Measurements from ENCODE around the gene HAO1.

The HAO1 gene

DNA sequence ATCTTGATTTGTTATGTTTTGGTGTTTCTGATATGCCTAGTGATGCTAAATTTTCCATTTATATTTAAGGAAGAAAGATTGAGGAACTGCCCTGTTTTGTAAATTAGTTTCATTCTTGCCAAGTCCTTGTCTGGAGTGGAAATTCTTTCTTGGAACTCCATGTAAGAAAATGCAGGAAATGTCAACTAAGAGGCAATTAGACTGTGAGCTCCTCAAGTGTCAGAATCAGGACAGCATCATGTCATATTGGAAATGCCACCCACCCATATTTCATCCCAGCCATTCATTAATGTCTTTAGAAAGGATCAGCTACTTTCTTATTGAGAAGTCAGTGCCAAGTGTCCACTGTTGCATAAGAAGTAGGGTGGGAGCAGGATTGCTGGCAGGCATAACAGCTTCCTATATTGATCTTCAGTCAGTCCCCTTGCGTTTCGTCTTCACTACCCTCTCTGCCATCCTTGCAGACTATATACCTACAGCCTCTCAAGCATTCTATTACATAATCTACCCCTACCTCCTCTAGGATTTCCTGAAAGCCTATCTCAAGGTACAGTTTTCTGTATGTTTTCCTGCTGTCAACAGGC lies 42.4 kb downstream of the HAO1 start:
- TF ChIP-seq GATA3 (IDR thresholded peaks at IDR 0.05; ENCODE audit: low read depth, low read length) (no peak), GATA2 (IDR thresholded peaks at IDR 0.05; ENCODE audit: low read depth, low read length) (no peak)

DNA sequence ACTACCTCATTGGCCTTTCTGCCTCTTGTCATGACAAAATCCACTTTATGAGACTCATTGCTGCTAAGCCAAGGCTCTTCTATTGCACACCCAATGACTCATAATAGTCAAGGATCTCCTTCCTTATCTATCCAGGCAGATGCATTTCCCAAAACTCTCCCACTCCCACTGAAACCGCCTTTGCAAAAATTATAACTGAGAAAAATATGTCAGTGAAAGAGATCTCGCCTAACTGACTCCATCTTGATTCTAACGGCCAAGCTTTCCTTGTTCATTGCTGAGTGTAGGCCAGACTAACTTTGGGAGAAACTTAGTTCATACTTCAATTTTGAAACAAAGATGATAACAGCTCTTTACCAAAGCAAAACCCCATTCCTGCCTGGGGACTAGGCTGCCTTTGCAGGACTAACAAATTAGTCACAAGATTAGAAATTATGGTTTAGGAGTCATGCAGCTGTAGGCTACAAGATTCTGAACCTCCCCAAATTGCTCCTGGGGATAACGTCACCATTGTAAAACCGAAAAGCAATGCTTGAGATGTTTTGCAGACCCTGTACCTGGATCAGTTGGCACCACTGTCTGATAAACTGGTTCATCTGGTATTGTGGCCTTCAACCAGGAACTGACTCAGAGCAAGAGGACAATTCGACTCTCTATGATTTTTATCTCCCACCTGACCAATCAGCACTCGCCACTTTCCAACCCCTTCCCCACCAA lies 47.1 kb downstream of the HAO1 start:
- TF ChIP-seq GATA2 (IDR thresholded peaks at IDR 0.05; ENCODE audit: low read depth, low read length) (no peak), GATA3 (IDR thresholded peaks at IDR 0.05; ENCODE audit: low read depth, low read length) (no peak)

DNA sequence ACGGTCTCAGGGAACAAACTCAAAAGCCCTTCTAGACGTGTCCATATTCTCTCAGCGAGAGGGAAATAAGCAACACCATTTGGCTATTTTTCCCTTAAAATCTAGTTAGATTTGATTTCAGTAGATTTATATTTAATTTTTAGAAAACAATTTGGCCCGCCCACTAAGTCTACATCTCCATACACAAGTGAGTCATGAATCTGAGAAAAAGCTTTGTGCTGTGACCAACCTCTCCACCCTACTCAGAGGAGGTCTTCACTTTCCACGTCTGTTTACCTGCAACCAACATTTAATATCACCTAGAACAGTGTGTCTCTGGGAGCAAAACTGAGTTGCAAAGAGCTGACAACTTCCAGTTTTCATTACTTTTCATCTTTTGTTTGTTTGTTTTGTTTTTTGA lies 48.6 kb downstream of the HAO1 start:
- no peak for TF ChIP-seq GATA3 (IDR thresholded peaks at IDR 0.05; ENCODE audit: low read depth, low read length)
- TF ChIP-seq GATA2 (IDR thresholded peaks at IDR 0.05; ENCODE audit: low read depth, low read length): no peak

DNA sequence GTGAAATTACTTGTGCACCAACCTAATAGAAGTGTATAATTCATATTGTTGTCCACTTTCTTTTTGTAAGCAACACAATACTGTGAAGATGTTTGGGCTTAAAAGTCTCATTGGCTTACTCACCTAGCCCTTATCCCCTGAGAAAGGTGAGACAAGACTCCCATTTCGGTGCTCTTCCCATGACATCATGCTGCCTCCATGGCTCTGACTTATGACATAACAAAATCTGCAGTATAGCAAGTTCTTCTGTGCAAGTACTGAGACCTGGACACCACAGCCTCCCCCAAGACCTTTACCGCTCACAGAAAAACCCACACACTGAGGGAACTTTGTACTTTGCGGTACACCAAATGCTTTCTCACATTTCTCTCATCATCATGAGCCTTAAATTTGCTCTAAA lies 50.5 kb downstream of the HAO1 start:
- TF ChIP-seq GATA3 (IDR thresholded peaks at IDR 0.05; ENCODE audit: low read depth, low read length): no peak

DNA sequence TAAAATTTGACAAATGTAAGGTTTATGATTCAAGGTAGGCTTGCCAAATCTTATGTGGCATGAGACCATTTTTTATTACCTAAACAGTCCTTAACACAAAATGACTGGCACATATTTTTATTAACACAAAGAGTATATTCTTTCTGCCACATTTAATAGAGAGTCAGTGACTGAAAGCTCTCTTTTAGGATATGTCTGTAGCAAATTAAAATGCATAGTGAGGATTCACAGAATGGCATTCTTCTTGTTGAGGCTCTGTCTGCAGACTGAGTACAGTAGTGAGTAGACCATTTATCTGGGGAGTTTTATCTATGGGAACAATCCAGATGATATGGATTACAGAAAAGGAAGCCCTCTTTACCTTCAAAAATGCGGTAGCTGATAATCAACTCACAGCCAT lies 56.5 kb downstream of the HAO1 start:
- TF ChIP-seq GATA2 (IDR thresholded peaks at IDR 0.05; ENCODE audit: low read depth, low read length): no peak
- TF ChIP-seq GATA3 (IDR thresholded peaks at IDR 0.05; ENCODE audit: low read depth, low read length): no peak

DNA sequence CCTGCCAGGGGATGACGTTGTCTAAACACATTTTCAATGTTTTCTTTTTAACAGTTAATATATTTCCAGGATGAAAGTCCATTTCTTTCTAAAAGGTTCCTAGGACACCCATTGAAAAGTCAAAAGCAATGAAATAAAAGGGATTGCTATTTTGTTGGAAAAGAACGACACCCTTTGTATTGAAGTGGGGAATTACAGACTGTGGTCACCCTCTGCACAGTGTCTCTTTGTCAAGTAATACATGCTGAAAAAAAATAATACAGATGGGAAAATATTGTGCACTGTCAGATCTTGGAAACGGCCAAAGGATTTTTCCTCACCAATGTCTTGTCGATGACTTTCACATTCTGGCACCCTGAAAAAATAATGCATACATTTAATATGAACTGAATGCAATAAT lies 56.9 kb downstream of the HAO1 start:
- TF ChIP-seq GATA3 (IDR thresholded peaks at IDR 0.05; ENCODE audit: low read depth, low read length) (no peak), GATA2 (IDR thresholded peaks at IDR 0.05; ENCODE audit: low read depth, low read length) (no peak)

DNA sequence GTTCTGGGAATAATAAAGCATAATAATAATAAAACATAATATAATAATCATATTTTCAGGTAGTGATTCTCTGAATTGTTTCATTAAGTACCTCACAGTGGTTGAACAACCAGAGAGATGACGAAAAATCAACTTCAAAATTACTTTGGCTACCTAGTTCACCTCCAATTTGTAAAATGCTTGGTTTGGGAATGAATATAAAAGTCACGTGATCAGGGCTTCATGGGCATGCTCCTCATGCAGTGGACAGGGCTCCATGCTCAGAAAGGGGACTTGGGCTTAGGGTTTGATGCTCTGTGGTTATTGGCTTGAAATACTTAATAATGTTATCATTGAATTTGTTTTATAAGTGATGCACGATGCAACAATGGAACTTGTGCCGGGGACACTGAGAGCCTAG lies 58.2 kb downstream of the HAO1 start:
- TF ChIP-seq GATA3 (IDR thresholded peaks at IDR 0.05; ENCODE audit: low read depth, low read length): no peak
- no peak for TF ChIP-seq GATA2 (IDR thresholded peaks at IDR 0.05; ENCODE audit: low read depth, low read length)

DNA sequence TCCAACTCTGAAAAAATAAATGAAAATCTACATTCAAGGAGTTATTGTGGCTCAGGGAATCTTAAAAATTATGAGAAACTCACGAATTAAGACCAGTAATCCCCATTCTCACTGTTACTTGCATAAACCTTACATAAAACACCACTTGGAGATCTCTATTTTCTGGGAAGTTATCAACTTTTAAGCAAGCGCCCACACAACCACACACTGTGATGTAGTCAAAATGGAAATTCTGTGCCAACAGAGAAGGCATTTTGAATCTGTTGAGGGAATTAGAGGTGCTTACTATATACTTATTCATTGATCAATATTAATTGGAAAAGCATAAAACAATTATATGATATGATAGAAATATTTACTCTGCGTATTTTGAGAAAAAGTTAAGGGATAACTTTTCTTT lies 58.7 kb downstream of the HAO1 start:
- TF ChIP-seq GATA3 (IDR thresholded peaks at IDR 0.05; ENCODE audit: low read depth, low read length): no peak

DNA sequence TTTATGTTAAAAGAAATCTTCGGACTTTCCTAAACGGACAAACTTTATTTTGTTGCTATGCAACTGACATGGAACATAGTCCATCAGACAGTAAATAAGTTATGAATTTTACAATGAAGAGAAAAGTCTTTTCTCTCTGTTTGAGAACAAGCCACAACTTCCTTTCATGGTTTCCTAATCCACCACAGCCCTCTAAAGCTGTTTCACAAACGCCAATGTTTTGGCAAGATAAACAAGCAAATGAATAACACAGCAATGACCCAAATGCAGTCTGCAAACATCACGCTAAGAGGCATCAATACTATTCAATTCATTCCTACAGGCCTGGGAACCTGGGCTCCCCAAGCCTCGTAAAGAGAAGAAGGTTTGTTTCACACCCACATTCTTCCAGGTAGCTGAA lies 60.4 kb downstream of the HAO1 start:
- TF ChIP-seq GATA2 (IDR thresholded peaks at IDR 0.05; ENCODE audit: low read depth, low read length): no peak
- TF ChIP-seq GATA3 (IDR thresholded peaks at IDR 0.05; ENCODE audit: low read depth, low read length): no peak

DNA sequence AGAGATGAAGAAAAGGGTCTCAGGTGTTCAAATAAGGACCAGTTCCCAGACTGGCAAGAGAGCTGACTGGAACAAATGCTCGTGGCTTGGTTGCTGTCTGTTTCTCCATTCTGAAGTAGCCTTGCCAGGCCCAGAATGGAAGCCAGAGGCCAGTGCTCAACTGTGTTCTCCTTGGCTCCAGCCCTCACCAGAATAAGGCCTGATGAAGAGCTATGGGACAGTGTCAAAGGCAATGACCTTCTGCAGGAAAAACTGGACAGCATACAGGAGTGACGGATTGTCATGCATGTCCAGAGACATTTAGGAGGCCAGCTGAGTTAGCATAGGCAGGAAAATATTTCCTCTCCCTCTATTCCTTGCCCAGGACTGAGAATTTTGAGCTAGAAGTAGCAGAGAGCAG lies 72.2 kb downstream of the HAO1 start:
- TF ChIP-seq GATA3 (IDR thresholded peaks at IDR 0.05; ENCODE audit: low read depth, low read length) (no peak), GATA2 (IDR thresholded peaks at IDR 0.05; ENCODE audit: low read depth, low read length) (no peak)

DNA sequence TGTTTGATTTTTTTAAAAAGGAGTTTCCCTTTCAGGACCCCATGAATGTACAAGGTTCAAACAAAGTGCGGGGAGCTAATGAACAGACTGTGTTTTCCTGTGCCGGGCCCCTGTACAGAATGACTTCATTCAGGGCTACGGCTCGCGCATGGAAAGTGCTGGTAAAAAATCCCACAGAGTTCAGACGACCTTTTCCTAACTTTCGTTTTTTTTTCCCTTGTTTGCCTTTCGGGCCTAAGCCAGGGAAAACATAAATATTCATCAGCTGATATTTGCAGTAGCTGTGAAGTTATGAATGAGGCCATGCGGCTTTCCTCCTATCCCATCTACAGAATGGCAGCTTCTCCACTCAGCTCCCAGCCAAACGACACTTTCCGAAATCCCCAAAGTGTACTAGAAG lies 74.0 kb downstream of the HAO1 start:
- no peak for TF ChIP-seq GATA3 (IDR thresholded peaks at IDR 0.05; ENCODE audit: low read depth, low read length)
- no peak for TF ChIP-seq GATA2 (IDR thresholded peaks at IDR 0.05; ENCODE audit: low read depth, low read length)

DNA sequence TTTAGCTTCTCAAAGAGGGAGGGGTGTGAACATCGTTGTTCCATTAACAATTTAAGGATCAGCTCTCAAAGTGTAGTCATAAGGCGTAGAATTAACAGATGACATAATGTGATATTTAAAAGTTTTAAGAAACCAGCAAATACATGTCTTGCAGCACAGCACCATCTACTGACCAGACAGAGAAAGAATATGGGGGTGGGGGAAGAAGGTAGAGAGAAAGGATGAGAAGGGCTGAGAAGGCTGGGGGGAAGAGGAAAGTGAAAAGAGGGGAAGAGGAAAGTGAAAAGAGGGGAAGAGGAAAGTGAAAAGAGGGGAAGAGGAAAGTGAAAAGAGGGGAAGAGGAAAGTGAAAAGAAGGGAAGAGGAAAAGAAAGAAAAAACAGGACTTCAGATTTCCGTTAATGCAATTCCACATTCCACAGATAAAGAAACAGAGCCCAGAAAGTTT lies 80.9 kb downstream of the HAO1 start:
- TF ChIP-seq GATA3 (IDR thresholded peaks at IDR 0.05; ENCODE audit: low read depth, low read length) (no peak), GATA2 (IDR thresholded peaks at IDR 0.05; ENCODE audit: low read depth, low read length) (no peak)

DNA sequence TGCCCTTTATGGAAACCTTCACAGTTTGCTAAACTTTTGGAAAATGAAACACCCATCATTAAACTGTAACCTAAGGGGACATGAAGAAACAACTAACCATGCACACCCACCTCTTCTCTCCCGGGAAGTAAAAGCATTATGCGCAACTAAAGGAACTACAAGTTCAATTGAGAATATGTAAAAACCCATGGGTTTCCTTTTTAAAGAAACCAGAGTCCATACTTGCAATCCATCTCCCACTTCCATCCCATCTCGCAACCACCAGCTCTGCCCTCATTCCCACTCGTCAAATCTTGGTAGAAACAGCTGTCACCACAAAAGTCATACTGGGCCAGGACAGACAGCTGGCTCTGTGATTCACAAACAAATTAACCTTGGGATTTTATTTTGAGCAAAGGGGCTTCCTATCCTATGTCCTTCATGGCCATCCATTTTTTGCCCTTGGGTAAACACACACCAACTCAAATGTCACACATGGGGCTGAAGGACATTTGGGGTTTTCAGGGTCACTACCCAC lies 81.5 kb downstream of the HAO1 start:
- TF ChIP-seq GATA3 (IDR thresholded peaks at IDR 0.05; ENCODE audit: low read depth, low read length) (no peak), GATA2 (IDR thresholded peaks at IDR 0.05; ENCODE audit: low read depth, low read length) (no peak)

DNA sequence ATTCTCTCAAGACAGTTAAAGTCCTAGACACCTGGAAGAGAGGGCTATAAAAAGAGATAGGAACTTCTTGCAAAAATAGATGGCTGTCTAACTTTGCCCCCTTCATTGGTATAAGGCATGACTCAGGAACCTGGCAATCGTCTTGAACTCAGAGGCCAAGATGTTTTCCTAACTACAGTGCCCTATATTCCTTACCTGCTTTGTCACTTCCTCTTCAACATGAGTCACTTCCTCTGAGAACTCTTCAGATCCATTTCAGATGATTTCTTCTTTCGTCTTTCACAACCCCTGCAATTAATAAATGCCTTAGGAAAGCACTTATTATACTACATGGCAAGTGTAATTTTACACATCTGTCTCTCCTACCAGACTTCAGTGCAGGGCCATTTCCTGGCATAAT lies 83.5 kb downstream of the HAO1 start:
- TF ChIP-seq GATA2 (IDR thresholded peaks at IDR 0.05; ENCODE audit: low read depth, low read length) (no peak), GATA3 (IDR thresholded peaks at IDR 0.05; ENCODE audit: low read depth, low read length) (no peak)

DNA sequence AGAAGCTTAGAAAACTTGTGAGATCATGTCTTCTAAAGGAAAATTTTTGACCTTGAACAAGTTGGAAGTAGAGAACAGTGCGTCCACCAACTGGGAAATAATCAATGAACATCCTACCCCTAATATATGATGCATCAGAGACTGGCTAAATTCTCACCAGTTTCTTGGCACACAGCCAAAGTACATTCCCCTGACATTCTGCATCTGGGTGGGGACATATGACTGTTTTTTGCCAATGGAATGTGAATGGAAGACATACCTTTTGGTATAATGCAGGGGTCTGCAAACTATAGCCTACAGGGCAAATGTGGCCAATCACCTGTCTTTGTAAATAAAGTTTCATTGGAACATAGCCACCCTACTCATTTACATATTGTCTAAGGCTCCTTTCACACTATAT lies 84.7 kb downstream of the HAO1 start:
- TF ChIP-seq GATA3 (IDR thresholded peaks at IDR 0.05; ENCODE audit: low read depth, low read length) (no peak), GATA2 (IDR thresholded peaks at IDR 0.05; ENCODE audit: low read depth, low read length) (no peak)
